ENCODE data around the gene MAPK10.

GRCh38 chr4:86247906-86248305 is 111.9 kb downstream of the MAPK10 start:
- TF ChIP-seq EZH2 (IDR thresholded peaks at IDR 0.05; ENCODE audit: low read length) = no peak
- TF ChIP-seq CTCF (optimal IDR thresholded peaks at IDR 0.05 in 1 of 3, IDR thresholded peaks at IDR 0.05 in 1 of 3, conservative IDR thresholded peaks at IDR 0.05 in 1 of 3; ENCODE audit: extremely low read depth in 1 of 3, insufficient read depth in 2 of 3, low read length in 3 of 3) = no peak

Data from keratinocyte (primary cell).